Activated CD4-positive, alpha-beta T cell treated with anti-CD3 and anti-CD28 coated beads, Interleukin-2, amount 10 ng/mL, durations not matched to agents 7 days and 5 days (primary cell): Measurements from ENCODE around the gene LDLRAD4. TPM values are rescaled to one million over a fixed set of nuclear protein-coding genes. Genes with fewer than 3 reads are reported as not detected.

Experiments used
- CTCF ChIA-PET: fragments of 350-600 bp; sonication (Branson Sonifier 250); formaldehyde crosslinking; loops from one replicate; lab custom pipeline; 2021; ENCODE audit warnings: antibody characterized with exemption; lab: Charles Lee
- POLR2A ChIA-PET: fragments of 350-600 bp; sonication (Branson Sonifier 250); formaldehyde crosslinking; loops from one replicate; lab custom pipeline; 2021; ENCODE audit warnings: antibody characterized with exemption; lab: Charles Lee
- DNase-seq: peaks from one replicate; pipeline ENCODE4 v3.0.0-alpha.2; 2020
- H3K27ac Mint-ChIP-seq: one replicate; pipeline ENCODE4 v1.8.0; 2021; ENCODE audit warnings: mild to moderate bottlenecking, moderate library complexity, mixed read lengths
- H3K27me3 Mint-ChIP-seq: one replicate; pipeline ENCODE4 v1.8.0; 2021; ENCODE audit warnings: mixed read lengths
- H3K36me3 Mint-ChIP-seq: one replicate; pipeline ENCODE4 v1.8.0; 2021; ENCODE audit warnings: low read depth, mixed read lengths
- H3K4me1 Mint-ChIP-seq: one replicate; pipeline ENCODE4 v1.8.0; 2021; ENCODE audit warnings: mixed read lengths
- H3K4me3 Mint-ChIP-seq: one replicate; pipeline ENCODE4 v1.8.0; 2021; ENCODE audit warnings: mild to moderate bottlenecking, moderate library complexity, mixed read lengths
- H3K9me3 Mint-ChIP-seq: one replicate; pipeline ENCODE4 v1.8.0; 2021; ENCODE audit warnings: mixed read lengths
- total RNA-seq, 2 experiments: library from RNA; stranded (reverse); gene quantifications; one replicate each; pipeline ENCODE4 v1.2.3, GENCODE V29; 2021

LDLRAD4 gene
- total RNA-seq, 2 experiments from 2014 or later: 23.8 to 28.6 TPM

- no peaks in the 10 kb centered on the region for H3K9me3 Mint-ChIP-seq
- no peak for DNase-seq
- H3K27me3 Mint-ChIP-seq: no peaks in the 10 kb centered on the region
- ChIA-PET POLR2A (no interaction called here), CTCF (no interaction called here)
- H3K36me3 Mint-ChIP-seq: peaks cover under 1% of the 10 kb centered on the region
- no peak overlapping the region for H3K4me3 Mint-ChIP-seq
- H3K27ac Mint-ChIP-seq: no peak overlapping the region
- peaks cover 27% of the 10 kb centered on the region for H3K4me1 Mint-ChIP-seq
These were observed 199.6 kb downstream of the LDLRAD4 start for GRCh38 chr18:13418013-13418710.

GRCh38 chr18:13420969-13421686, 202.6 kb downstream of the LDLRAD4 start:
- DNase-seq: no peak
- H3K36me3 Mint-ChIP-seq: no peaks in the 10 kb centered on the region
- H3K9me3 Mint-ChIP-seq: no peaks in the 10 kb centered on the region
- H3K27me3 Mint-ChIP-seq: no peaks in the 10 kb centered on the region
- ChIA-PET CTCF (interaction anchor here (1.0 to 1.6 kb wide), 3 partner anchors 8 to 72 kb away, joined by 3 read pairs; no protein-coding TSS in a partner anchor), POLR2A (no interaction called here)
- H3K4me1 Mint-ChIP-seq: peaks cover 44% of the 10 kb centered on the region
- H3K4me3 Mint-ChIP-seq: no peak overlapping the region
- H3K27ac Mint-ChIP-seq: no peak overlapping the region

GRCh38 chr18:13422541-13423147, 204.1 kb downstream of the LDLRAD4 start:
- Mint-ChIP-seq H3K9me3 (no peaks in the 10 kb centered on the region), H3K27me3 (no peaks in the 10 kb centered on the region), H3K4me1 (peaks cover 39% of the 10 kb centered on the region), H3K27ac (no peak overlapping the region), H3K4me3 (no peak overlapping the region), H3K36me3 (no peaks in the 10 kb centered on the region)
- no peak for DNase-seq
- CTCF ChIA-PET: interaction anchor here (0.7 kb wide), 1 partner anchor 13 kb away, joined by 3 read pairs; no protein-coding TSS in a partner anchor
- POLR2A ChIA-PET: no interaction called here

DNA sequence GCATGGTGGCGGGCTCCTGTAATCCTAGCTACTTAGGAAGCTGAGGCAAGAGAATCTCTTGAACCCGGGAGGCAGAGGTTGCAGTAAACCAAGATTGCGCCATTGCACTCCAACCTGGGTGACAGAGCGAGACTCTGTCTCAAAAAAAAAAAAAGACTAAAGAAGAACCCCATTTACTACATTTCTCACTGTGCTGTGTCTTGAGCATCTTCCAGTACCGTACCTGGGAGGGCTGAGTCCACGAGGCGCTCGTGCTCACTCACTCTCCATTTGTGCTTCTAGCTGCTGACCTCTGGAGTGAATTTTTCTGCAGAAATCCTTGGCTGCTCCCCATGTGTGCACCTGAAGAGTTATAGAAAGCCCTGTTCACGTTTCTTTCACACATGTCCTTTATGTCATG, 204.8 kb downstream of the LDLRAD4 start:
- H3K27ac Mint-ChIP-seq: no peak overlapping the region
- H3K4me3 Mint-ChIP-seq: no peak overlapping the region
- H3K9me3 Mint-ChIP-seq: no peaks in the 10 kb centered on the region
- POLR2A ChIA-PET: no interaction called here
- CTCF ChIA-PET: no interaction called here
- DNase-seq: no peak
- peaks cover 40% of the 10 kb centered on the region for H3K4me1 Mint-ChIP-seq
- H3K27me3 Mint-ChIP-seq: no peaks in the 10 kb centered on the region
- H3K36me3 Mint-ChIP-seq: no peaks in the 10 kb centered on the region

DNA sequence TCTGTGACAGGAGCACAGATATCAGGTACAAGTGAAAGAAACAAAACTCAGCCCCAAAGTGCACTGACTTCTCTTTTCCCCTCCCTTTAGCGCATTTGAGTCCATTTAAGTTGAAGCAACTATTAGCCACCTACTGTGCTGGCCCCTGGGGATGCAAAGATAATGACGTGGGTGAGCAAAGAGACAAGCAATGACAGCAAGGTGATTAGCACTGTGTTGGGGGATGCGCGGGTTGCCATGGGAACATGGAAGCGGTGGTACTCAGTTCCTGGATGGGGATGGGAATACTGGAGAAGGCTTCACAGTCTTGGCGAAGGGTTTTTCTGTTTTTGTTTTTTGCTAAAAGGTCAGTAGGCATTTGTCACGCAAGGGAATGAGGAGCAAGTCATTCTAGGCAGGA, 205.8 kb downstream of the LDLRAD4 start:
- Mint-ChIP-seq H3K36me3 (no peaks in the 10 kb centered on the region), H3K4me1 (peaks cover 45% of the 10 kb centered on the region), H3K27me3 (no peaks in the 10 kb centered on the region), H3K9me3 (no peaks in the 10 kb centered on the region), H3K4me3 (no peak overlapping the region), H3K27ac (no peak overlapping the region)
- DNase-seq: no peak
- POLR2A ChIA-PET: no interaction called here
- CTCF ChIA-PET: interaction anchor here (0.6 kb wide), 1 partner anchor 101 kb away, joined by 3 read pairs; no protein-coding TSS in a partner anchor

GRCh38 chr18:13425357-13426091, 207.0 kb downstream of the LDLRAD4 start:
- ChIA-PET POLR2A (interaction anchor here (0.6 to 0.7 kb wide), 2 partner anchors 76 to 210 kb away, joined by 3 to 4 read pairs; no protein-coding TSS in a partner anchor), CTCF (interaction anchor here (0.5 to 1.6 kb wide), 5 partner anchors 9 to 365 kb away, joined by 3 to 6 read pairs (median 3); no protein-coding TSS in a partner anchor)
- peak; percentile 53 for DNase-seq
- Mint-ChIP-seq H3K9me3 (no peaks in the 10 kb centered on the region), H3K36me3 (no peaks in the 10 kb centered on the region), H3K27ac (peak overlapping the region; percentile 32), H3K4me1 (peaks cover 45% of the 10 kb centered on the region), H3K27me3 (no peaks in the 10 kb centered on the region), H3K4me3 (no peak overlapping the region)

GRCh38 chr18:13427354-13427753, 208.8 kb downstream of the LDLRAD4 start:
- ChIA-PET CTCF (interaction anchor here (0.9 to 1.3 kb wide), 2 partner anchors 10 to 19 kb away, joined by 4 read pairs; no protein-coding TSS in a partner anchor), POLR2A (no interaction called here)
- no peaks in the 10 kb centered on the region for H3K9me3 Mint-ChIP-seq
- no peak overlapping the region for H3K27ac Mint-ChIP-seq
- DNase-seq: no peak
- no peaks in the 10 kb centered on the region for H3K27me3 Mint-ChIP-seq
- peaks cover 45% of the 10 kb centered on the region for H3K4me1 Mint-ChIP-seq
- no peak overlapping the region for H3K4me3 Mint-ChIP-seq
- H3K36me3 Mint-ChIP-seq: no peaks in the 10 kb centered on the region

DNA sequence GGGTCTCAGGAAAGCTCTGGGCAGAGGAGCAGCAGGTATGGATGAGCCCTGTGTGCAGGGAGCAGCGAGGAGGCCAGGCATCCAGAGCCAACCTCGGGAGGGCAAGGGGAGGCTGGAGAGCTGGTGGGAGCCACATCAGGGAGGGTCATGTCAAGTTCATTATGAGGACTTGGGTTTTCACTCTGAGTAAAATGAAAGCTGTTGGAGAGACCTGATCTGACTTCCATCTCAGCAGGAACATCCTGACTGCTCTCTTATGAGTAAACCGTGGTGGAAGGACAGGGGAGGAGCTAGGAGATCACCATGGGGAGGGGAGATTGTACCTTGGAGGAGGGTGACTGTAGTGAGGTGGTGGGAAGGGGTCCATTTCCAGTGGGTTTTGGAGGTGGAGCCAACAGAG, 209.8 kb downstream of the LDLRAD4 start:
- no peak overlapping the region for H3K27ac Mint-ChIP-seq
- peaks cover 42% of the 10 kb centered on the region for H3K4me1 Mint-ChIP-seq
- H3K36me3 Mint-ChIP-seq: no peaks in the 10 kb centered on the region
- POLR2A ChIA-PET: no interaction called here
- H3K27me3 Mint-ChIP-seq: no peaks in the 10 kb centered on the region
- no peak for DNase-seq
- H3K4me3 Mint-ChIP-seq: no peak overlapping the region
- no peaks in the 10 kb centered on the region for H3K9me3 Mint-ChIP-seq
- CTCF ChIA-PET: interaction anchor here (1.1 to 1.3 kb wide), 2 partner anchors 10 to 29 kb away, joined by 3 to 4 read pairs; no protein-coding TSS in a partner anchor

GRCh38 chr18:13429016-13429415, 210.5 kb downstream of the LDLRAD4 start:
- H3K4me1 Mint-ChIP-seq: peaks cover 43% of the 10 kb centered on the region
- H3K27me3 Mint-ChIP-seq: no peaks in the 10 kb centered on the region
- no peaks in the 10 kb centered on the region for H3K36me3 Mint-ChIP-seq
- H3K9me3 Mint-ChIP-seq: no peaks in the 10 kb centered on the region
- no peak for DNase-seq
- ChIA-PET CTCF (interaction anchor here (0.5 to 1.5 kb wide), 4 partner anchors 29 to 301 kb away, joined by 3 to 5 read pairs (median 4); no protein-coding TSS in a partner anchor), POLR2A (no interaction called here)
- H3K4me3 Mint-ChIP-seq: no peak overlapping the region
- H3K27ac Mint-ChIP-seq: no peak overlapping the region

GRCh38 chr18:13429884-13430510, 211.4 kb downstream of the LDLRAD4 start:
- DNase-seq: no peak
- Mint-ChIP-seq H3K9me3 (no peaks in the 10 kb centered on the region), H3K27ac (no peak overlapping the region), H3K27me3 (no peaks in the 10 kb centered on the region), H3K4me1 (peaks cover 35% of the 10 kb centered on the region), H3K4me3 (no peak overlapping the region), H3K36me3 (no peaks in the 10 kb centered on the region)
- CTCF ChIA-PET: interaction anchor here (1.1 to 1.5 kb wide), 2 partner anchors 53 to 155 kb away, joined by 4 to 5 read pairs; no protein-coding TSS in a partner anchor
- POLR2A ChIA-PET: no interaction called here

DNA sequence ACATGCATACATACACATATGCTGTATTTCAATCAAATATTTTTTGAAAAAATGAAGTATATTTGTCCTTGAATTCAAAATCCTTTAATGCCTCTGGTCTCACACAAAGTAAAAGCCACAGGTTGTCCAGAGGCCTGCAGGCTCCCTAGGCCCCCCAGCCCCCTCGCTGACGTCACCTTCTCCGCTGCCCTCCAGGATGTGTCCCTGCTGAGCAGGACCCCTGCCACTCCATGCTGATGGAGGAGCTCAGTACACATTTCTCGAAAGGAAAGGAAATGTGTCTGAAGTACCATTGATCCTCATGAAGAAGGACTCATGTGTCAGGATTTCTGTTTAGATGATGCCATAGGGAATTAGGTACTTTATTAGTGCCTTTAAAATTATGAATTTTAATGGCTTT, 212.1 kb downstream of the LDLRAD4 start:
- no peaks in the 10 kb centered on the region for H3K27me3 Mint-ChIP-seq
- no peaks in the 10 kb centered on the region for H3K9me3 Mint-ChIP-seq
- H3K4me1 Mint-ChIP-seq: peaks cover 33% of the 10 kb centered on the region
- H3K27ac Mint-ChIP-seq: no peak overlapping the region
- no peaks in the 10 kb centered on the region for H3K36me3 Mint-ChIP-seq
- POLR2A ChIA-PET: no interaction called here
- DNase-seq: no peak
- no peak overlapping the region for H3K4me3 Mint-ChIP-seq
- CTCF ChIA-PET: interaction anchor here (1.1 to 1.5 kb wide), 2 partner anchors 54 to 156 kb away, joined by 4 to 5 read pairs; no protein-coding TSS in a partner anchor

DNA sequence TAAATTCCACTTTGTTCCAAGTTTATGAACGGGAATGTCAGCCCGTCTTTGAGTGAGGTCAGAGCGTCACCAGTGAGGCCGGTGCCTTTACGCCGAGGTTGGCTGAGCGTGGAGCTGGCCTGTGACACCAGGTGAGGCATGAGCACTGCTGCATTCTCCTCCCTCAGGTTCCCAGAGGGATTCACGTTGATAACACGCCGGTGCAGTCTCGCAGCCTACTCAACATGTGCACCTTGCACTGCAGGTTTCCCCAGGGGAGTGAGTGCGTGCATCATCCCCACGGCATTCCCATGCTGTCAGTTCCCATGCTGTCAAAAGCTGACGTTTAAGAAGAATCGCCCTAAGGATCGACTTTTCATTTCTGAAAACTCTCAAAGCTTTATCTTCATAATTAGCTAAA, 213.3 kb downstream of the LDLRAD4 start:
- H3K9me3 Mint-ChIP-seq: no peaks in the 10 kb centered on the region
- H3K4me1 Mint-ChIP-seq: peaks cover 35% of the 10 kb centered on the region
- H3K4me3 Mint-ChIP-seq: no peak overlapping the region
- H3K36me3 Mint-ChIP-seq: peaks cover 2% of the 10 kb centered on the region
- no peaks in the 10 kb centered on the region for H3K27me3 Mint-ChIP-seq
- ChIA-PET CTCF (no interaction called here), POLR2A (no interaction called here)
- no peak overlapping the region for H3K27ac Mint-ChIP-seq
- DNase-seq: no peak
